ELF-1 (cell line): ENCODE data around the gene BHLHA9.

ENCODE experiments used
- DNase-seq: peaks from one replicate; pipeline ENCODE4 v3.0.0-alpha.2; 2016; ENCODE audit warnings: low read depth, low spot score

BHLHA9 gene

GRCh38 chr17:1270210-1271029 lies at the start of gene BHLHA9:
TSS of gene BHLHA9 (plus strand) at chr17:1270444. CDS start at chr17:1270564, 120 bp downstream.
- no peak for DNase-seq

GRCh38 chr17:1221209-1221608 lies 49.0 kb upstream of the BHLHA9 start:
- no peak for DNase-seq

GRCh38 chr17:1222321-1222720 lies 47.9 kb upstream of the BHLHA9 start:
- no peak for DNase-seq

GRCh38 chr17:1223662-1224061 lies 46.6 kb upstream of the BHLHA9 start:
- DNase-seq = no peak

GRCh38 chr17:1224330-1224729 lies 45.9 kb upstream of the BHLHA9 start:
- DNase-seq = peak; percentile 61

GRCh38 chr17:1226308-1226707 lies 43.9 kb upstream of the BHLHA9 start:
- DNase-seq = no peak

- no peak for DNase-seq
These were observed 42.9 kb upstream of the BHLHA9 start for GRCh38 chr17:1227365-1227764.

- no peak for DNase-seq
These were observed 42.1 kb upstream of the BHLHA9 start for GRCh38 chr17:1227917-1228780.

- DNase-seq = no peak
These were observed 41.4 kb upstream of the BHLHA9 start for GRCh38 chr17:1228781-1229348.

GRCh38 chr17:1229349-1229899 lies 40.8 kb upstream of the BHLHA9 start:
- no peak for DNase-seq

GRCh38 chr17:1229900-1230501 lies 40.2 kb upstream of the BHLHA9 start:
- no peak for DNase-seq

- DNase-seq = no peak
These were observed 38.8 kb upstream of the BHLHA9 start for GRCh38 chr17:1231456-1231855.

- no peak for DNase-seq
These were observed 37.9 kb upstream of the BHLHA9 start for GRCh38 chr17:1232331-1232730.

GRCh38 chr17:1232786-1233185 lies 37.5 kb upstream of the BHLHA9 start:
- DNase-seq = no peak

- DNase-seq = no peak
These were observed 35.8 kb upstream of the BHLHA9 start for GRCh38 chr17:1234455-1234854.

GRCh38 chr17:1237471-1237870 lies 32.8 kb upstream of the BHLHA9 start:
- no peak for DNase-seq

GRCh38 chr17:1239210-1239609 lies 31.0 kb upstream of the BHLHA9 start:
- DNase-seq = no peak

- DNase-seq = peak; percentile 38
These were observed 29.8 kb upstream of the BHLHA9 start for GRCh38 chr17:1240426-1240825.

GRCh38 chr17:1241929-1242328 lies 28.3 kb upstream of the BHLHA9 start:
- DNase-seq = no peak

GRCh38 chr17:1244606-1245012 lies 25.6 kb upstream of the BHLHA9 start:
- DNase-seq = no peak

GRCh38 chr17:1251866-1252608 lies 18.2 kb upstream of the BHLHA9 start:
- DNase-seq = no peak
